ENCODE data around the gene RTN4R. TPM values are rescaled to one million over a fixed set of nuclear protein-coding genes. Genes with fewer than 3 reads are reported as not detected.

RTN4R gene
- total and polyA plus RNA-seq, 2 of the 4 experiments (the other 2 are of a cell fraction): 0.18 to 0.94 TPM

DNA sequence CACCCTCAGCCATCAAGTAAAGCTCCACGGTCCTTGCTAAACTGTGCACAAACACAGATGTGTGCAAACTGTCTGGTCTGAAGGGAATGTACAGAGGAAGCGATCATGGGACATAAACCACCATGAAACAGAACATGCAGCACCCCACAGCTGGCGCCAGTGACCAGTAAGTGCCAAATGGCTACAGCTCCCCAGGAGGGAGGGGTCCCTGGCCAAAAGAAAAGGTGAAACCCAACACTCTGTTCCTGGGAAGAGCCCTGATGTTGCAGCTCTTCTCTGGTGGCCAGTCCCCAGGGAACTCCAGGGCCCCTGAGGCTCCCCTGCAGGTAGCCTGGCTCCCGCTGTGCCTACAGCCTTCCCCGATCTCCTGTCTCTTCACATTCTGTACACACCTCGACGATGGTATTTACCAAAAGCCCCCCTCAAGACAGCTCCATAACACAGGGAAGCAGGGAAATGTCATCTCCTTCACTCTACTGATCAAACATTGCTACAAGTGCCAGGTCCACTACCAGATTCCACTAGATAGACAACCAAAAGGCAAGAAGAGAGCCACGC is 48.8 kb upstream of the RTN4R start:
- Histone ChIP-seq H3K9me3 (ENCODE audit: control insufficient read depth, insufficient read depth, low read length) (no peaks in the 10 kb centered on the region), H2BK15ac (ENCODE audit: low read depth, low read length) (no peak overlapping the region), H3K4ac (ENCODE audit: low read depth, low read length) (no peak overlapping the region), H2BK5ac (ENCODE audit: low read depth, low read length, poor library complexity, severe bottlenecking) (no peak overlapping the region), H4K5ac (ENCODE audit: low read depth, low read length) (no peak overlapping the region), H3K36me3 (ENCODE audit: control insufficient read depth, insufficient read depth, low read length) (peaks cover 2% of the 10 kb centered on the region; the same call in 1 of the 2 replicates), H3K9ac (ENCODE audit: low read depth, low read length) (no peak overlapping the region), H3K9me1 (ENCODE audit: insufficient read depth, low read length) (peaks cover 10% of the 10 kb centered on the region), H3K18ac (ENCODE audit: low read depth, low read length) (no peak overlapping the region), H3K79me1 (ENCODE audit: low read depth in 1 of 2, low read length in 2 of 2) (peaks cover 15 to 48% of the 10 kb centered on the region in 2 experiments), H4K91ac (ENCODE audit: insufficient read depth, low read depth, low read length) (no peak overlapping the region), H3K23ac (ENCODE audit: low read depth, low read length) (no peak overlapping the region), H2AK9ac (replicated peaks; ENCODE audit: low read depth, low read length, poor library complexity) (no peak overlapping the region), H3K14ac (replicated peaks; ENCODE audit: low read depth, low read length) (no peak overlapping the region), H3K4me3 (ENCODE audit: insufficient read depth, low read depth, low read length) (no peak overlapping the region), H3K56ac (ENCODE audit: extremely low read depth, insufficient read depth, low read length) (no peak overlapping the region), H2AK5ac (ENCODE audit: low read depth, low read length) (no peak overlapping the region), H3K4me1 (ENCODE audit: control insufficient read depth, insufficient read depth, low read length) (peaks cover 14% of the 10 kb centered on the region), H3K27me3 (ENCODE audit: control insufficient read depth, insufficient read depth, low read length) (no peaks in the 10 kb centered on the region), H2AFZ (replicated peaks; ENCODE audit: low read length, poor library complexity) (no peak overlapping the region), H2BK20ac (ENCODE audit: low read depth, low read length) (no peak overlapping the region), H2BK120ac (ENCODE audit: low read depth, low read length) (no peak overlapping the region), H3K4me2 (ENCODE audit: low read depth, low read length) (no peak overlapping the region), H3K27ac (ENCODE audit: insufficient read depth, low read length) (no peak overlapping the region), H4K8ac (ENCODE audit: low read depth in 2 of 2, low read length in 2 of 2) (no peak overlapping the region), H4K20me1 (ENCODE audit: insufficient read depth, low read length) (peaks cover 13% of the 10 kb centered on the region; the same call in 1 of the 2 replicates)
- intact Hi-C loops (cut with micrococcal nuclease) (no loop called here), in situ Hi-C loops (cut with MboI; ENCODE audit: low sequenced_read_pairs) (no loop called here), dilution Hi-C loops (cut with HindIII; ENCODE audit: low sequenced_read_pairs, unreplicated experiment) (no loop called here)
- ATAC-seq (ENCODE audit: low read depth) (no peak), DNase-seq (no peak)
- no TSS peak for BruUV-seq (replicated peaks)
- ChIA-PET POLR2A (ENCODE audit: unreplicated experiment) (interaction anchor here (0.6 kb wide), 1 partner anchor 79 kb away, joined by 3 read pairs; no protein-coding TSS in a partner anchor), CTCF (interaction anchor here (1.2 kb wide), 1 partner anchor 15 kb away, joined by 5 read pairs; no protein-coding TSS in a partner anchor)
- 50% methylated on average over 2 of the region's 8 CpGs; no CpG with 5 or more reads in 1 of the 2 experiments for WGBS, 2 experiments (ENCODE audit: extremely low coverage in 2 of 2, insufficient read length in 1 of 2)
- TF ChIP-seq MXI1 (IDR thresholded peaks at IDR 0.05; ENCODE audit: borderline replicate concordance, low read depth, low read length) (no peak), ELK1 (IDR thresholded peaks at IDR 0.05; ENCODE audit: borderline replicate concordance, low read depth, low read length) (no peak), NFE2L2 (IDR thresholded peaks at IDR 0.05; ENCODE audit: low read depth, low read length) (no peak), BHLHE40 (IDR thresholded peaks at IDR 0.05; ENCODE audit: low read depth, low read length) (no peak), RCOR1 (IDR thresholded peaks at IDR 0.05; ENCODE audit: insufficient replicate concordance, low read length) (no peak), CHD1 (IDR thresholded peaks at IDR 0.05; ENCODE audit: low read depth, low read length) (no peak), FOS (IDR thresholded peaks at IDR 0.05; ENCODE audit: low read depth, low read length) (no peak), MAFK (IDR thresholded peaks at IDR 0.05; ENCODE audit: low read depth, low read length) (no peak), SMC3 (IDR thresholded peaks at IDR 0.05; ENCODE audit: low read depth, low read length) (no peak), POLR2A (IDR thresholded peaks at IDR 0.05; ENCODE audit: low read depth, low read length) (no peak), RFX5 (IDR thresholded peaks at IDR 0.05; ENCODE audit: low read depth, low read length) (no peak), MAZ (IDR thresholded peaks at IDR 0.05; ENCODE audit: borderline replicate concordance, low read depth, low read length) (no peak), CEBPB (IDR thresholded peaks at IDR 0.05; ENCODE audit: low read depth, low read length) (no peak), RAD21 (IDR thresholded peaks at IDR 0.05; ENCODE audit: low read length) (no peak)
- TF ChIP-seq, protein P1, sequence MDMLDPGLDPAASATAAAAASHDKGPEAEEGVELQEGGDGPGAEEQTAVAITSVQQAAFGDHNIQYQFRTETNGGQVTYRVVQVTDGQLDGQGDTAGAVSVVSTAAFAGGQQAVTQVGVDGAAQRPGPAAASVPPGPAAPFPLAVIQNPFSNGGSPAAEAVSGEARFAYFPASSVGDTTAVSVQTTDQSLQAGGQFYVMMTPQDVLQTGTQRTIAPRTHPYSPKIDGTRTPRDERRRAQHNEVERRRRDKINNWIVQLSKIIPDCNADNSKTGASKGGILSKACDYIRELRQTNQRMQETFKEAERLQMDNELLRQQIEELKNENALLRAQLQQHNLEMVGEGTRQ (IDR thresholded peaks at IDR 0.05; ENCODE audit: low read depth, low read length): no peak
- TF ChIP-seq, protein P2, sequence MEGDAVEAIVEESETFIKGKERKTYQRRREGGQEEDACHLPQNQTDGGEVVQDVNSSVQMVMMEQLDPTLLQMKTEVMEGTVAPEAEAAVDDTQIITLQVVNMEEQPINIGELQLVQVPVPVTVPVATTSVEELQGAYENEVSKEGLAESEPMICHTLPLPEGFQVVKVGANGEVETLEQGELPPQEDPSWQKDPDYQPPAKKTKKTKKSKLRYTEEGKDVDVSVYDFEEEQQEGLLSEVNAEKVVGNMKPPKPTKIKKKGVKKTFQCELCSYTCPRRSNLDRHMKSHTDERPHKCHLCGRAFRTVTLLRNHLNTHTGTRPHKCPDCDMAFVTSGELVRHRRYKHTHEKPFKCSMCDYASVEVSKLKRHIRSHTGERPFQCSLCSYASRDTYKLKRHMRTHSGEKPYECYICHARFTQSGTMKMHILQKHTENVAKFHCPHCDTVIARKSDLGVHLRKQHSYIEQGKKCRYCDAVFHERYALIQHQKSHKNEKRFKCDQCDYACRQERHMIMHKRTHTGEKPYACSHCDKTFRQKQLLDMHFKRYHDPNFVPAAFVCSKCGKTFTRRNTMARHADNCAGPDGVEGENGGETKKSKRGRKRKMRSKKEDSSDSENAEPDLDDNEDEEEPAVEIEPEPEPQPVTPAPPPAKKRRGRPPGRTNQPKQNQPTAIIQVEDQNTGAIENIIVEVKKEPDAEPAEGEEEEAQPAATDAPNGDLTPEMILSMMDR (conservative IDR thresholded peaks at IDR 0.05; ENCODE audit: low read depth, low read length): no peak

All from IMR-90 (cell line).